ENCODE results near the gene SEL1L3. TPM values are rescaled to one million over a fixed set of nuclear protein-coding genes. Genes with fewer than 3 reads are reported as not detected.

SEL1L3 gene
- total RNA-seq, 1 donor from 2014 or later, result 18.3 TPM

- Histone ChIP-seq H3K9me3 (ENCODE audit: control insufficient read depth in 3 of 3, low read length in 3 of 3) (no peaks in the 10 kb centered on the region), H3K9ac (ENCODE audit: low read depth in 1 of 3, low read length in 3 of 3) (no peak overlapping the region), H3K36me3 (ENCODE audit: control insufficient read depth in 3 of 3, insufficient read depth in 3 of 3, low read length in 3 of 3) (no peaks in the 10 kb centered on the region), H3K27me3 (ENCODE audit: control insufficient read depth in 3 of 3, insufficient read depth in 3 of 3, low read length in 3 of 3) (peaks cover 0 to 18% (median 7%) of the 10 kb centered on the region in 3 donors), H3K4me1 (ENCODE audit: control insufficient read depth in 3 of 3, insufficient read depth in 3 of 3, low read length in 3 of 3) (peaks cover 4 to 7% (median 5%) of the 10 kb centered on the region in 3 donors), H3K4me3 (ENCODE audit: low read length in 3 of 3) (no peak overlapping the region), H3K27ac (ENCODE audit: low read depth, low read length) (no peak overlapping the region)
These were observed 5.4 kb downstream of the SEL1L3 start for GRCh38 chr4:25857403-25857802.

GRCh38 chr4:25856756-25857155, 6.0 kb downstream of the SEL1L3 start:
- no peaks in the 10 kb centered on the region for H3K36me3 ChIP-seq (ENCODE audit: control insufficient read depth in 3 of 3, insufficient read depth in 3 of 3, low read length in 3 of 3)
- H3K27ac ChIP-seq (ENCODE audit: low read depth, low read length), result no peak overlapping the region
- H3K4me3 ChIP-seq (ENCODE audit: low read length in 3 of 3), result no peak overlapping the region
- no peak overlapping the region for H3K9ac ChIP-seq (ENCODE audit: low read depth in 1 of 3, low read length in 3 of 3)
- H3K4me1 ChIP-seq (ENCODE audit: control insufficient read depth in 3 of 3, insufficient read depth in 3 of 3, low read length in 3 of 3), result peaks cover 3 to 7% (median 4%) of the 10 kb centered on the region in 3 donors
- H3K27me3 ChIP-seq (ENCODE audit: control insufficient read depth in 3 of 3, insufficient read depth in 3 of 3, low read length in 3 of 3), result peaks cover 0 to 15% (median 4%) of the 10 kb centered on the region in 3 donors
- no peaks in the 10 kb centered on the region for H3K9me3 ChIP-seq (ENCODE audit: control insufficient read depth in 3 of 3, low read length in 3 of 3)

- Histone ChIP-seq H3K27ac (ENCODE audit: low read depth, low read length) (no peak overlapping the region), H3K4me3 (ENCODE audit: low read length in 3 of 3) (no peak overlapping the region), H3K27me3 (ENCODE audit: control insufficient read depth in 3 of 3, insufficient read depth in 3 of 3, low read length in 3 of 3) (no peaks in the 10 kb centered on the region)
These were observed 10.7 kb downstream of the SEL1L3 start for GRCh38 chr4:25852103-25852502.

GRCh38 chr4:25847329-25847728, 15.5 kb downstream of the SEL1L3 start:
- Histone ChIP-seq H3K27me3 (ENCODE audit: control insufficient read depth in 3 of 3, insufficient read depth in 3 of 3, low read length in 3 of 3) (no peaks in the 10 kb centered on the region), H3K9ac (ENCODE audit: low read depth in 1 of 3, low read length in 3 of 3) (no peak overlapping the region), H3K36me3 (ENCODE audit: control insufficient read depth in 3 of 3, insufficient read depth in 3 of 3, low read length in 3 of 3) (peaks cover 0 to 2% (median 0%) of the 10 kb centered on the region in 3 donors), H3K4me3 (ENCODE audit: low read length in 3 of 3) (no peak overlapping the region), H3K9me3 (ENCODE audit: control insufficient read depth in 3 of 3, low read length in 3 of 3) (no peaks in the 10 kb centered on the region), H3K4me1 (ENCODE audit: control insufficient read depth in 3 of 3, insufficient read depth in 3 of 3, low read length in 3 of 3) (peaks cover 6 to 10% (median 7%) of the 10 kb centered on the region in 3 donors), H3K27ac (ENCODE audit: low read depth, low read length) (no peak overlapping the region)

More at GRCh38 chr4:25852103-25852502, 10.7 kb downstream of the SEL1L3 start:
- no peak overlapping the region for H3K9ac ChIP-seq (ENCODE audit: low read depth in 1 of 3, low read length in 3 of 3)
- H3K36me3 ChIP-seq (ENCODE audit: control insufficient read depth in 3 of 3, insufficient read depth in 3 of 3, low read length in 3 of 3), result peaks cover 0 to 2% (median 0%) of the 10 kb centered on the region in 3 donors
- peaks cover 0 to 2% (median 2%) of the 10 kb centered on the region in 3 donors for H3K4me1 ChIP-seq (ENCODE audit: control insufficient read depth in 3 of 3, insufficient read depth in 3 of 3, low read length in 3 of 3)
- no peaks in the 10 kb centered on the region for H3K9me3 ChIP-seq (ENCODE audit: control insufficient read depth in 3 of 3, low read length in 3 of 3)

- Histone ChIP-seq H3K27me3 (ENCODE audit: control insufficient read depth in 3 of 3, insufficient read depth in 3 of 3, low read length in 3 of 3) (no peaks in the 10 kb centered on the region), H3K27ac (ENCODE audit: low read depth, low read length) (no peak overlapping the region), H3K4me3 (ENCODE audit: low read length in 3 of 3) (no peak overlapping the region), H3K9me3 (ENCODE audit: control insufficient read depth in 3 of 3, low read length in 3 of 3) (no peaks in the 10 kb centered on the region), H3K4me1 (ENCODE audit: control insufficient read depth in 3 of 3, insufficient read depth in 3 of 3, low read length in 3 of 3) (peaks cover 6 to 10% (median 7%) of the 10 kb centered on the region in 3 donors), H3K9ac (ENCODE audit: low read depth in 1 of 3, low read length in 3 of 3) (no peak overlapping the region), H3K36me3 (ENCODE audit: control insufficient read depth in 3 of 3, insufficient read depth in 3 of 3, low read length in 3 of 3) (peaks cover 0 to 2% (median 0%) of the 10 kb centered on the region in 3 donors)
These were observed 16.7 kb downstream of the SEL1L3 start for GRCh38 chr4:25845841-25846653.

GRCh38 chr4:25844961-25845712, 17.7 kb downstream of the SEL1L3 start:
- no peaks in the 10 kb centered on the region for H3K27me3 ChIP-seq (ENCODE audit: control insufficient read depth in 3 of 3, insufficient read depth in 3 of 3, low read length in 3 of 3)
- no peak overlapping the region for H3K9ac ChIP-seq (ENCODE audit: low read depth in 1 of 3, low read length in 3 of 3)
- peaks cover 0 to 2% (median 0%) of the 10 kb centered on the region in 3 donors for H3K9me3 ChIP-seq (ENCODE audit: control insufficient read depth in 3 of 3, low read length in 3 of 3)
- no peak overlapping the region for H3K4me3 ChIP-seq (ENCODE audit: low read length in 3 of 3)
- peaks cover 6 to 10% (median 7%) of the 10 kb centered on the region in 3 donors for H3K4me1 ChIP-seq (ENCODE audit: control insufficient read depth in 3 of 3, insufficient read depth in 3 of 3, low read length in 3 of 3)
- no peak overlapping the region for H3K27ac ChIP-seq (ENCODE audit: low read depth, low read length)
- H3K36me3 ChIP-seq (ENCODE audit: control insufficient read depth in 3 of 3, insufficient read depth in 3 of 3, low read length in 3 of 3), result peaks cover 0 to 2% (median 0%) of the 10 kb centered on the region in 3 donors

GRCh38 chr4:25843340-25844097, 19.3 kb downstream of the SEL1L3 start:
- Histone ChIP-seq H3K9ac (ENCODE audit: low read depth in 1 of 3, low read length in 3 of 3) (peak overlapping the region in 1 of 3 donors; percentile 27), H3K27ac (ENCODE audit: low read depth, low read length) (no peak overlapping the region), H3K36me3 (ENCODE audit: control insufficient read depth in 3 of 3, insufficient read depth in 3 of 3, low read length in 3 of 3) (peaks cover 0 to 2% (median 0%) of the 10 kb centered on the region in 3 donors), H3K27me3 (ENCODE audit: control insufficient read depth in 3 of 3, insufficient read depth in 3 of 3, low read length in 3 of 3) (no peaks in the 10 kb centered on the region), H3K4me3 (ENCODE audit: low read length in 3 of 3) (peak overlapping the region in 2 of 3 donors; percentile 39 to 63), H3K4me1 (ENCODE audit: control insufficient read depth in 3 of 3, insufficient read depth in 3 of 3, low read length in 3 of 3) (peaks cover 6 to 10% (median 7%) of the 10 kb centered on the region in 3 donors), H3K9me3 (ENCODE audit: control insufficient read depth in 3 of 3, low read length in 3 of 3) (peaks cover 0 to 2% (median 0%) of the 10 kb centered on the region in 3 donors)

- H3K27ac ChIP-seq (ENCODE audit: low read depth, low read length), result no peak overlapping the region
- no peaks in the 10 kb centered on the region for H3K27me3 ChIP-seq (ENCODE audit: control insufficient read depth in 3 of 3, insufficient read depth in 3 of 3, low read length in 3 of 3)
- H3K9ac ChIP-seq (ENCODE audit: low read depth in 1 of 3, low read length in 3 of 3), result no peak overlapping the region
- no peak overlapping the region for H3K4me3 ChIP-seq (ENCODE audit: low read length in 3 of 3)
- peaks cover 0 to under 1% (median 0%) of the 10 kb centered on the region in 3 donors for H3K36me3 ChIP-seq (ENCODE audit: control insufficient read depth in 3 of 3, insufficient read depth in 3 of 3, low read length in 3 of 3)
- H3K4me1 ChIP-seq (ENCODE audit: control insufficient read depth in 3 of 3, insufficient read depth in 3 of 3, low read length in 3 of 3), result peaks cover 6 to 10% (median 7%) of the 10 kb centered on the region in 3 donors
- H3K9me3 ChIP-seq (ENCODE audit: control insufficient read depth in 3 of 3, low read length in 3 of 3), result peaks cover 0 to 2% (median 0%) of the 10 kb centered on the region in 3 donors
These were observed 20.5 kb downstream of the SEL1L3 start for GRCh38 chr4:25842229-25842845.

- no peak overlapping the region for H3K4me3 ChIP-seq (ENCODE audit: low read length in 3 of 3)
- no peaks in the 10 kb centered on the region for H3K27me3 ChIP-seq (ENCODE audit: control insufficient read depth in 3 of 3, insufficient read depth in 3 of 3, low read length in 3 of 3)
- H3K4me1 ChIP-seq (ENCODE audit: control insufficient read depth in 3 of 3, insufficient read depth in 3 of 3, low read length in 3 of 3), result peaks cover 6 to 10% (median 7%) of the 10 kb centered on the region in 3 donors
- no peak overlapping the region for H3K9ac ChIP-seq (ENCODE audit: low read depth in 1 of 3, low read length in 3 of 3)
- no peak overlapping the region for H3K27ac ChIP-seq (ENCODE audit: low read depth, low read length)
- H3K9me3 ChIP-seq (ENCODE audit: control insufficient read depth in 3 of 3, low read length in 3 of 3), result peaks cover 0 to 2% (median 0%) of the 10 kb centered on the region in 3 donors
- no peaks in the 10 kb centered on the region for H3K36me3 ChIP-seq (ENCODE audit: control insufficient read depth in 3 of 3, insufficient read depth in 3 of 3, low read length in 3 of 3)
These were observed 23.1 kb downstream of the SEL1L3 start for GRCh38 chr4:25839687-25840086.

All from skeletal muscle tissue (tissue), 4 donors.